ENCODE measurements around the gene TEX29. TPM values are rescaled to one million over a fixed set of nuclear protein-coding genes. Genes with fewer than 3 reads are reported as not detected.

Gene TEX29
- total RNA-seq = not detected

GRCh38 chr13:111319998-111320911 lies at the start of gene TEX29:
Gene TEX29, plus strand, starts transcription at chr13:111320642. Its CDS starts 249 bp downstream, at chr13:111320891.
- DNase-seq (ENCODE audit: low spot score) = peak; percentile 29

- DNase-seq (ENCODE audit: low spot score) = no peak
Measured at GRCh38 chr13:111270765-111271698, 49.4 kb upstream of the TEX29 start.

GRCh38 chr13:111272117-111272516 lies 48.3 kb upstream of the TEX29 start:
- DNase-seq (ENCODE audit: low spot score) = no peak

- DNase-seq (ENCODE audit: low spot score) = no peak
Measured at GRCh38 chr13:111275382-111275781, 45.1 kb upstream of the TEX29 start.

GRCh38 chr13:111275995-111276618 lies 44.3 kb upstream of the TEX29 start:
- DNase-seq (ENCODE audit: low spot score) = no peak

GRCh38 chr13:111278258-111278657 lies 42.2 kb upstream of the TEX29 start:
- no peak for DNase-seq (ENCODE audit: low spot score)

- no peak for DNase-seq (ENCODE audit: low spot score)
Measured at GRCh38 chr13:111278743-111279652, 41.4 kb upstream of the TEX29 start.

- DNase-seq (ENCODE audit: low spot score) = no peak
Measured at GRCh38 chr13:111280226-111280625, 40.2 kb upstream of the TEX29 start.

GRCh38 chr13:111280681-111281585 lies 39.5 kb upstream of the TEX29 start:
- DNase-seq (ENCODE audit: low spot score) = no peak

GRCh38 chr13:111281751-111282311 lies 38.6 kb upstream of the TEX29 start:
- DNase-seq (ENCODE audit: low spot score) = no peak

- peak; percentile 54 for DNase-seq (ENCODE audit: low spot score)
Measured at GRCh38 chr13:111282425-111282824, 38.0 kb upstream of the TEX29 start.

- DNase-seq (ENCODE audit: low spot score) = no peak
Measured at GRCh38 chr13:111282997-111283396, 37.4 kb upstream of the TEX29 start.

GRCh38 chr13:111283457-111283856 lies 37.0 kb upstream of the TEX29 start:
- DNase-seq (ENCODE audit: low spot score) = no peak

- DNase-seq (ENCODE audit: low spot score) = no peak
Measured at GRCh38 chr13:111283991-111284390, 36.5 kb upstream of the TEX29 start.

GRCh38 chr13:111284565-111284964 lies 35.9 kb upstream of the TEX29 start:
- DNase-seq (ENCODE audit: low spot score) = no peak

GRCh38 chr13:111286162-111286561 lies 34.3 kb upstream of the TEX29 start:
- no peak for DNase-seq (ENCODE audit: low spot score)

- no peak for DNase-seq (ENCODE audit: low spot score)
Measured at GRCh38 chr13:111286749-111287148, 33.7 kb upstream of the TEX29 start.

- no peak for DNase-seq (ENCODE audit: low spot score)
Measured at GRCh38 chr13:111287201-111287600, 33.2 kb upstream of the TEX29 start.

GRCh38 chr13:111288276-111288675 lies 32.2 kb upstream of the TEX29 start:
- no peak for DNase-seq (ENCODE audit: low spot score)
